Thyroid gland (tissue), 4 donors: ENCODE measurements around the gene EPHB4.

Experiments
- CTCF ChIP-seq, 6 experiments: fragments of 200-600 bp in 3 of 6; fragments of 450-650 bp in 3 of 6; sonication (generic) in 3 of 6; IDR thresholded peaks; one replicate each; pipeline ENCODE4 v1.5.1; 2016 to 2019; ENCODE audit warnings: antibody characterized with exemption in 6 of 6, mild to moderate bottlenecking in 2 of 6, inconsistent platforms in 1 of 6, moderate library complexity in 1 of 6
- POLR2A ChIP-seq, 2 donors: fragments of 450-650 bp; IDR thresholded peaks; one replicate each; pipeline ENCODE4 v1.6.1; 2017; ENCODE audit warnings: antibody characterized with exemption in 2 of 2, mild to moderate bottlenecking in 2 of 2, moderate library complexity in 1 of 2

DNA sequence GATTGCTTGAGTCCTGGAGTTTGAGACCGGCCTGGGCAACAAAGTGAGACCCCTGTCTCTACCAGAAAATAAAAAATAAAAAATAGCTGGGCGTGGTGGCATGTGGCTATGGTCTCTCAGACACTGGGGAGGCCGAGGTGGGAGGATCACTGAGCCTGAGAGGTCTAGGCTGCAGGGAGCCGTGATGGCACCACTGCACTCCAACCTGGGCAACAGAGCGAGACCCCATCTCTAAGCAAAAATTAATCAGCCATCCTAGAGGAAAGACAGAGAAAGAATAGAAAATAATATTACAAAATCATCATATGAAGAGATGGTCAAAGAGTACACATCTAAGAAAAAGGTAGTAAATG, 4.9 kb upstream of the EPHB4 start:
- TF ChIP-seq CTCF (IDR thresholded peaks at IDR 0.05) (no peak), POLR2A (IDR thresholded peaks at IDR 0.05) (no peak)
